ENCODE measurements around the gene AGAP1.

AGAP1 gene

GRCh38 chr2:236158969-236159777 is 665.3 kb downstream of the AGAP1 start:
- DNase-seq = no peak

DNA sequence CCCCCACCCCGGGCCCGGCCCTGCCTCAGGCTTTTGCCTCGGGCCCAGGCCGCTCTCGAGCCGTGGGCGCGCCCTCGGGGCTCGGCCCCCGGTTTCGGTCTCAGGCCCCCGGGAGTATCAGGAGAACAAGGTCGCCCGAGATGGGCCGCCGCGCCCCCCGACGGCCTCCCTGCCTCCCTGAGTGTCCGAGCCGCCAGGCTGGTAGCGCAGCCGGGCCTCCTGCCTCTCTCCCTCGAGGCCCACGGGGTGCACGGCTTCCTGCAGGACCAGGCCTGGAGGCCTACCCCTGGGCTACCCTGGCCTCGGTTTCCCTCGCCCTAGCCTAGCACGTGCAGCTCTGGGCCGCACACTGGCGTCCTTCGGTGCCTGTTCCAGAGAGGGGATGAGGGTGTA is 665.9 kb downstream of the AGAP1 start:
- DNase-seq = no peak

DNA sequence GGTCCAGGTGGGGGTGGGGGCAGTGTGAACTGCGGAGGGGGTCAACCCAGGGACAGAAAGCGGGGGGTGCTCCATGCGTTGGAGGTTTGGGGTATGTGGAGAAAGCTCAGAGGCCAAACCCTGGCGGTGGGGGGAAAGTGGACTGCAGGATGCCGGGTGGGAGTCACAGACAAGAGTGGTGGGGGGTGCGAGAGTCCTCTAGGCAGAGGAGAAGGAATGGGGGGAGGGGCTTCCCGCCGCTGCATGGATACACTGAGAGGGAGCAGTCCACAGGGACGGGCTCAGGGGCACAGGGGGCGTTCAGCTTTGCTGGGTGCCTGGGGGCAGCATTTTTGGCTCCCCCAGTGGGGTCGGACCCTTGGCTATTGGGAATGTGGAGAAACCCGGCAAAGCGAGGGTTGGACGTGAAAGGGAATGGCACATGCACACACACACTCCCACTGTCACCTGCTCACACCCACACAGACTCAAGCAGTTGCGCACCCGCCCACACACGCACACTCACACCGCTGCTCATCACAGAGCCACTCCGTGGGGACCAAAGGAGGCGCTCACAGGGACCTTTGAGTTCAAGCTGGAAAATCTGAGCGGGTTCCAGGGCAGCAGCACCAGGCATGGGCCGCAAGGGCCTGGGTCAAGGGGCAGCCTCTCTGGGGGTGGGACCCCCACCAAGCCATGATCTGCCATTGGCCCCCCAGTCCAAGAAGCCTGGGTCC is 666.7 kb downstream of the AGAP1 start:
- no peak for DNase-seq

DNA sequence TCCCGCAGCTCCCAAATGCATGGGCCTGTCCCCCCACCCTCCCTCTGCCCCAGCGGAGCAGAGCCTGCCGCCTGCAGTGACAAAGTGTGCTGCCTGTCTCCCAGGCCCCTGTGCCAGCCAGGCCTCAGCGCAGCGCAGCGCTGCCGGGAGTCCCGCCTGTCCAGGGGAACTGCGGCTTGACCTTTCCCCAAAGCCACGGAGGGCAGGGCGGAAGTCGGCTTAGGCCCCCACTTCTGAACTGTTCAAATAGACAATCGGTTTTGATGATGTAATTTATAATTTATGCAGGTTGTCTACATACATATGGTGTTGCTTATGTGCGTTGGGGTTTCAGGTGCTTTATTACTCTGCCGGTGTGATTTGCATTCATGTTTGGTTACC is 667.2 kb downstream of the AGAP1 start:
- no peak for DNase-seq

DNA sequence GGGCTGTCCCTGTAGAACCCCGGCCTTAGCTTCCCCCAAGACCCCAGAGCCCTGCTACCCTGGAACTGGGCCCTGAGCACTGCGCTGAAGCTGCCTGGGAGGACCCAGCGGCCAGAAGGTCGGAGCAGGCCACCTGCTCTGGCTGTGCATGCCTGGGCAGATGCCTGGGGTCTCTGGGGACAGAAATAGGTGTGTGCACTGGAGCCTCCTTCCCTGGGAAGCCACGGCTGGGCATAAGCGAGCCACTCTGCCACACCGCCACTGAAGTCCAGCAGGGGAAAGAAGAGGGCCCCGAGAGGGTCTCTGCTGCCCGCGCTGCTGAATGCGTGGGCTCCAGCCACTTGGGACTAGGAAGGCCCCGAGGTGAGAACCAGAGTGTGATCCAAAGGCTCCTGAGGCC is 667.7 kb downstream of the AGAP1 start:
- no peak for DNase-seq

GRCh38 chr2:236162031-236162845 is 668.4 kb downstream of the AGAP1 start:
- no peak for DNase-seq

- no peak for DNase-seq
Measured at GRCh38 chr2:236162882-236163470, 669.1 kb downstream of the AGAP1 start.

DNA sequence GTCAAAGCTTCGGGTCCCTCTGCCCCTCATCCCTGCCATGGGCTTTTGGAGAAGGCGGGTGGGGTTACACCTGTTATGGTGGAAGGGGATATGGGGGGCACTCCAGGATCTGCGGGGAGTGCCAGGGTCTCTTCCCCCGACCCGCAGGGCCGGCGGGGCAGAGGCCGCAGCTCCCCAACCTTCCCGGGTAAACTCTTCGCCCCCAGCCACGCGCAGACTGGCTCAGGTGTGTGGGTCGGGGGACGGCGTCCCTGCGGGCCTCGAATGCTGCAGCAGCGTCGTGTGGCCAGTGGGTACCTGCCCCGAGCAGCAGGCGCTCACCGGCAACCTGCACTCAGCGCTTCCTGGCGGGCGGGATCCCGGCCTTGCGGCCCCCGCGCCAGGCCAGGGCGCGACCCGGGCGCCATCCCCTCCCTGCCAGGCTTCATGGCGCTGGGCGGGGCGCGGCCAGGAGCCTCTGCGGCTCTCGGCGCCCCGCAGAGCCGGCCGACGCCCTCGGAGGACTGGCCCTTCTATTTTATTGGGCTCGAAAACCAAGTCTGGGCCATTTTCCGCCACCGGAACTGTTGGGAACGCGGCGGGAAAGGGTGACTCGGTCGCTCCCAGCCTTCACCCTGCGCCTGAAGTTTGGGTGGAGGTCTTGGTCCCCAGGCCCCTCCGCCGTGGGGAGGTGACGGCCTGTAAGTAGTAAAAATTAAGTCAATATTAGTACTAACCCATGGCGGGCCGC is 669.8 kb downstream of the AGAP1 start:
- no peak for DNase-seq

GRCh38 chr2:236164201-236164924 is 670.5 kb downstream of the AGAP1 start:
- peak; percentile 21 for DNase-seq

GRCh38 chr2:236164925-236165841 is 671.3 kb downstream of the AGAP1 start:
- DNase-seq = no peak

DNA sequence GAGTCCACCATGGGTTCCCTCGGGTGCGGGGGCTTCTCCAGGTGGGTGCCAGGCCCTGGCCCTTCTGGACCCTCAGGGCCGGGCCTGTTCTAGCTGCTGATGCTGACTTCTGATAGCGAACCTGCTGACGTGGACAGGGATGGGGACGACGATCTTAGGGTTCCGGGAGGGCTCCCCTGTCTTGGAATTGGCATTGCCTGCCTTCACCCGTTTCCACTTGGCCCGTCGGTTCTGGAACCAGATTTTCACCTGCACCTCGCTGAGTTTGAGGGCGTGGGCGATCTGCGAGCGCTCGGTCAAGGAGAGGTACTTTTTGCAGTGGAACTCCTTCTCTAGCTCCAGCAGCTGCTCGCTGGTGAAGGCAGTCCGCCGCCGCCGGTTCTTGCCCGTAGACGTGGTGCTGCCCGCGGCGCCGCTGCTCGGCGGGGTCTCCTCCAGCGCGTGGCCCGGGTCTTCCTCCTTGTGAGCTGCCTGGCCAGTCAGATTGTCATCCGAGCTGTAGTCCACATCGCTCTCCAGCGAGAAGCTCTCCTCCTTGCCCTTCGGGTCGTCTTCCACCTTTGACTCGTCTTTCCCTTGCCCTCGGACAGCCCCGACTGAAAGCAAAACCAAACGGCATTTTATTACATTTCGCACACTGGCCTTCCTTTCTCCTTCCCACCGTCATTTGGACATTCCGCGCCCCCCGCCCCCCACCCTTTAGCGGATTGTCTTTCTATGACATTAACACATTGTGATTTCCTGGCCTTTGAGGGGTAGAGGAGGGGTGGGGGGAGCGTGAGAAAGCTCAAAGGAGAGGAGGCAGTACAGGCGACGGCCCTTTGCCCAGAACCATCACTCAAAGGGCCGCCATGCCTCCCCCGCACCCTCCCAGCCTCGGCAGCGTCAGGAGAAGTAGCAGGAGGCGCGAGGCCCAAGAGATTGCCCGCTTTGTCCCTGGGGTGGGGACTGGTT is 672.3 kb downstream of the AGAP1 start:
- no peak for DNase-seq

GRCh38 chr2:236166796-236167296 is 673.0 kb downstream of the AGAP1 start:
- DNase-seq = no peak

GRCh38 chr2:236167297-236168109 is 673.7 kb downstream of the AGAP1 start:
- DNase-seq = peak; percentile 57

DNA sequence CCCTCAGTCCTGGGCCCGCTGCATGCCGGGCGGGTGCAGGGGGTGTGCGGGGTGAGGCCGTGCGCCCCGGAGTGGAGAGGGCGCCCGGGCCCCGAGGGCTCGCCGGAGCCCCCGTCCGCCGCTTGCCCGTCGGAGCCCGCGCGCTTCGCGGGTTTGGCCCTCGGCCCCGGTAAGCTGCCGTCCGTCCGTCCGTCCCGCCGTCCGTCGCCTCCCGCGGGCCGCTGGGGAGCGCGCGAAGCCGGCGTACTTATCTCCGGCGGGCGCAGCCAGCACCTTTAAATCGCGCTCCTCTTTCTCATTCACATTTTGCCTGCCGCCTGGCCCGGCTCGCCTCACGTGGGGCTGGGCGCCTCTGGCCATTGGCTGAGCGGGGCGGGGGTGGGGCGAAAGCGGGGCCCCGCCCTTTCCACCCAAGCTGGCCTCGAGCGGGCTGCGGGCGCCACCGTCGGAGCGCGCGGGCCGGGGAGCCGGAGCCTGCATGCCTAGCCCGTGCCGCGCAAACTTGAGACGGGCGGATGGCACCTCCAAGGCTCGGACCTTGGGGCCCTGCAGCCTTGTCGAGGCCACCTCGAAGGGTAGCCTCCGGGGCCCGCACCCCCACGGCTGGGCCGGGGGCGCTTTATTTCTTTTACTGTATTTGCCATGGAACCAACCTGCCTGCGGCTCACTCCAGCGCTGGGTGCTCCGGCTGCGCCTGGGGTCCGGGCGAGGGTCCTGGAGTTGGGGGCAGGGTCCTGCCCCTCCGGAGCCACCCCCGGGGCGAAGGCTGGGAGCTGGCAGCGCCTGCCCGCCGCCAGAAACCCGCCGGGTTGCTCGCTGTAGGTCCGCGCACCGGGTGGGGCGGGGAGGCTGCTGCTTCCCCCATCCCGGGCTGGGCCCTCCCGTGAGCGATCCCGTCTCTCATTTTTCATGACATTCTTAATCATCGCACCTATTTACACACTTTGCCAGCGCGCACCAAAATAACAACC is 674.6 kb downstream of the AGAP1 start, which contains the start of gene GBX2:
Gene GBX2, minus strand, starts transcription at position 277 of the 971 bp plus-strand sequence. CDS start 415 bp downstream, outside the sequence.
- peak; percentile 67 for DNase-seq

DNA sequence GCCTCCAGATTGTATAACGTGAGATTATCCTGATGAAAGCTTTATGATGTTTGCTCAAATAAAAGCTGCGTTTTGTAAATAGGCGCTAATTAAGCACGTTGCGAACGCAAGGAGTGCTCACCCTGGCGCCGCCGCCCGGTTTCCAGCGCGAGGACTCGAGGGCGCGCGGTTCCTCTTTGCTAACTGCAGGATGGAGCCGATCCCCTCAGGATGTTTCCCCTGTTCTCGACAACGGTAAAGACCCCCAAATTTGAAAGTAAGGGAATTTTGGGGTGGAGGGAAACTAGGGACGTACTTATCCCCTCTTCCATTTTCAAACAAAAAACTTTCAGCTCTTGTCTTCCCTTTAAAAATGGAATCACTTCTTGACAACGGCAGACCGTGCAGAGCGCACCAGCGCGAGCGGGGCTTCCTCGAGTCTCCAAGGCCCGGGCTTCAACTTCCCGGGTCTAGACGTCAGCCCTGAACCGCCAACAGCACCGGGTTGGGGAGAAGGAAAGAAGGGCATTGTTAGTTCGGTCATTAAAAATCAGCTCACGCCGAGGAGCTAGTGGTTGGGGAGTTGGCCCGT is 675.4 kb downstream of the AGAP1 start:
- no peak for DNase-seq

Measured in EL (cell line).